ENCODE results near the gene B4GALT3.

Gene B4GALT3

DNA sequence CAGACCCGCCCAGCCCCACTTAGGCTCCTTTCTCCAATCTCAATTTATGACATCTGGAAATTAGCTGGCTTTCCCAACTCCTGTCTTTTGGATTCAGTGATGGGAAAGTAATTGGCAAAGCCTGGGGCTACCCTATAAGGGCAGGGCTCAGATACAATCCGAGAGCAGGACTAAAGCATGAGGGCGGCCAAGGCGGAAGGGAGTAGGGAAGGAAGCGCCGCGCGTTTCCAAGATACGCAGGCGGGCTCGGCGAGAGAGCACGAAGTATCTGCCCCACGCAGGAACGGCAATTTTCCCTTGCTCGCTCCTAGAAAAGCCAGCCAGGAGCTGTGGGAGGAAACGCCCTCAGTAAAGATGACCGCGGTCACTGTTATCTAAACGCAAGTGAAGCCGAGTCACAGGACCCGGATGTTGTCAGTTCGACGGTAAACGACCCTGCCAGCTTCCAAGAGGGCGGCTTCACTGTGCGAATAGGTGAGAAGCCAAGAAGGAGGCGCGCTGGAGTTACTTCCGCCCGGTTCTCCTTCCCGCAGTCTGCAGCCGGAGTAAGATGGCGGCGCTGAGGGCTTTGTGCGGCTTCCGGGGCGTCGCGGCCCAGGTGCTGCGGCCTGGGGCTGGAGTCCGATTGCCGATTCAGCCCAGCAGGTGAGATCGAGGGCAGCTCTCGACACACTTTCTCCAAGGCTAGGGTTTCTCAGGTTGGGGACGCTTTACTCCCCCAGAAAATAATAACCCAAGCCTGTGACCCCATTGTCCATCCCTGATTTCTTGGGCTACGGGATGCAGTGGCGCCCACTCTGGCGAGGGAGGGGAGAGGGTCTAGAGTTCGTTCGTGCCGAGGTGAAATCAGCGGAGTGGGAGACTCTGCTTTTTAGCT is 24.8 kb upstream of the B4GALT3 start, which contains the start of gene NDUFS2:
TSS of gene NDUFS2 (plus strand) at position 532 of the 877 bp plus-strand sequence. CDS start at position 551, 19 bp downstream.
- peak; percentile 99 for DNase-seq (ENCODE audit: low spot score)

DNA sequence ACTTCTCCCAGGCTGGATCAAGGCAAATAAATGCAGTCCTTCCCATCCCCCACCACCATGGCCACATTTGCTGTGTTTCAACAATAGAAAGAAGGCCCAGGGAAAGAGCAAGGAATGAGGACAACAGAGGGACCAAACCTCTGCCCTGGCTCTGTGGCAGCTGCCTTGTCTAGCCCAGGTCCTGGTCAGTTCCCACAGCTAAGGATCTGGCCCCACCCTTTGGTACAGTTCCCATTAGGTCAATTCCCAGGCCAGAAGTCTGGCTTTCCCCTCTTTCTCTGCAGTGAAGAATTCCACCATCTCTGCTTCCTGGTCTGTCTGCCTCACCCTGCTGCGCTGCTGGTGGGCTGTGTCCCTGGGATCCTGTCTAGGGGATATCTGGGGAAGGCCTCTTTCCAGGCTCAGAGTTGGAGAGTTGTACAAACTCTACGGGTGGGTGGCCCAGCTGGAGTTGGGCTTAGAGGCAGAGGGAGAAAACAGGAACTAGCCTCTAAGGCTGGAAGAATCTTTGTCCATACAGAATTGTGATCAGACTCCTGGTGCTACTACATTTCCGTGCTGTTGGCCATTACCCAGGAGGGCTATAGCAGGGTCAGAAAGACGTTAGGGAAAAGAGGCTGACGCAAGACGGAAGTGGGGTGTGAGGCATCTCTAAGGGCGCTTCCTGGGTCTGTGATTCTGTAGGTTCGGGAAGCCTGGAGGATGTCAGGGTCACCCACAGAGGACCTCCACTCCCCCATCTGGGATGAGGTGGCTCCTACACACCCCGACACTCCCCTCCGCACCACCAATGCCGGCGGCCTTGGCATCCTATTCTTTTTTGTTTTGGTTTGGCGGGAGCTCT is 23.9 kb upstream of the B4GALT3 start:
- DNase-seq (ENCODE audit: low spot score) = no peak

DNA sequence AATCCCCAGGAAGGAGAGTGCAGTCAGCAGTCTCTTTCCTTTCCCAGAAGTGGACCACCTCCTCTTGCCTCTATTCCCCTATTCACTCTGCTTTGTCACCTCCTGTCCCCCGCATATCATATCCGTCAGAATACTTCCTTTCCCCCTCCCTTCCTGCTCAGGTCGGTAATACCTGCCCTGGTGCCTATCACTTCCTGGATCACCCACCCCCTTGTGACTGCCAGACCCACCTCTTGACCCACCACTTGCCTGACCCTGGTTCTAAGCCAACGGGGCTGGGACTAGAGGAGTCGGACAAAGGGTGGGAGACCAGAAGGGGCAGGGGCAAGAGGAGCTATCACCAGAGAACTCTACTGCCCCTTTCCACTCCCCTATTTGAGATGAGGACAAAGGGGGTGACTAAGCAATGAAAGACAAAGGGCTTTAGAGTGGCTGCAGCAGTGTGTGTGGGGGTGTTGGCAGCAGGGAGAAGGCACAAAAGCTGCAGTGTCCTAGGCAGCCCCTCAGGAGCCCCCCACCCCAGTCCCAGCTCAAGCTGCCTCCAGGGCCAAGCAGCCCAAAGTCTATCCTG is 23.2 kb upstream of the B4GALT3 start:
- no peak for DNase-seq (ENCODE audit: low spot score)

DNA sequence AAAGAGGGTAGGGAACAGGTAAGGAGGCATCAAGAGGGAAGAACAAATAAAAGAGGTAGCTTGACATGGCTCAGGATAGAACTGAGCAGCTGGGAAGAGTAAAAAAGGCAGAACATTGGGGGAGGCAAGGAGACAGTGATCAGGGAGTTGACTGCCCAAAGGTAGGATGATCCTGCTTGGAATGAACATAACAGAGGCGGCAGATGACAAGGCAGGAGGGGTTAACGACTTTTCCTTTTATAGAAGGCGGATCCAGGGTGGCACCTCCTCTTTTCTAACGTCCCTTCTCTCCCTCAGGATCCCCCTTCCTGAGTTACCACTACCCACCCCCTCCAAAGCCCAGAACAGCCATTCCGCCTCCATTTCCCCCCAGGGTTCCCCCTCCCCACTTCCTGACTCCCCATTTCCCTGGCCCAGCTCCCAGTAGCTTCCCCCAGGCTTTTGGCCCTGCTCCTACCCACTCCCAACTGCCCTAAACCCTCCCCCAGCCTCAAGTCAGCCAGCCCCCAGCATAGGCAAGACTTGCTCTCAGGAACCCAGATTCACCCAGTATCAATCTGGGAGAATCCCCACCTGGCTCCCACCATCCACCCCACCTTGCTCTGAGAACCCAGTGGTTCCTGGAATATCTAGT is 22.3 kb upstream of the B4GALT3 start:
- no peak for DNase-seq (ENCODE audit: low spot score)

DNA sequence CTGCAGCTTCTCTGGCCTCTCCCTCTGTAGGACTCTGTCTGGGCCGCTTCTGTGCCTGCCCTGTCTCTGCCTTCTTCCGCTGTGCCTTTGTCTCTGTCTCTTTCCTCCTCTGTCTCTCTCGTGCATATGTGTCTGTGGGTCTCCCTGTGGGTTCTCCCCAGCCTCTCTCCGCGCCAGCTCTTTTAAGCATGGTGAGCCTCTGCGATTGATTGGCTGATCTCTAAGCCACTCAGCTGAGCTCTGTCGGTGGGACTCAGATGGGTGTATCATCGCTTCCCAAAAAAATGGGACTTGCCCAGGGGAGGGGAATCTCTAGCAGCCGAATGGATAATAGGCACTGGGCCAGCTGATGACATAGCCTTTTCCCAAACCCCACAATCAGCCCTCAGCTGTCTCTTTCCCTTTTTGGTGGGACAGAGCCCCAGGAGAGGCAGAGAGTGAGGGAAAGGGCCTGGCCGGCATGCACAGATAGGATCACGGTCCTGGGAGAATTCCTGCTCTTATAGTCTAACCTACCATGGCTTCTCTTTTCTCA is 21.7 kb upstream of the B4GALT3 start, which contains the start of gene ADAMTS4:
TSS of gene ADAMTS4 (minus strand) at position 158 of the 535 bp plus-strand sequence. CDS start 427 bp downstream, outside the sequence.
- DNase-seq (ENCODE audit: low spot score) = no peak

DNA sequence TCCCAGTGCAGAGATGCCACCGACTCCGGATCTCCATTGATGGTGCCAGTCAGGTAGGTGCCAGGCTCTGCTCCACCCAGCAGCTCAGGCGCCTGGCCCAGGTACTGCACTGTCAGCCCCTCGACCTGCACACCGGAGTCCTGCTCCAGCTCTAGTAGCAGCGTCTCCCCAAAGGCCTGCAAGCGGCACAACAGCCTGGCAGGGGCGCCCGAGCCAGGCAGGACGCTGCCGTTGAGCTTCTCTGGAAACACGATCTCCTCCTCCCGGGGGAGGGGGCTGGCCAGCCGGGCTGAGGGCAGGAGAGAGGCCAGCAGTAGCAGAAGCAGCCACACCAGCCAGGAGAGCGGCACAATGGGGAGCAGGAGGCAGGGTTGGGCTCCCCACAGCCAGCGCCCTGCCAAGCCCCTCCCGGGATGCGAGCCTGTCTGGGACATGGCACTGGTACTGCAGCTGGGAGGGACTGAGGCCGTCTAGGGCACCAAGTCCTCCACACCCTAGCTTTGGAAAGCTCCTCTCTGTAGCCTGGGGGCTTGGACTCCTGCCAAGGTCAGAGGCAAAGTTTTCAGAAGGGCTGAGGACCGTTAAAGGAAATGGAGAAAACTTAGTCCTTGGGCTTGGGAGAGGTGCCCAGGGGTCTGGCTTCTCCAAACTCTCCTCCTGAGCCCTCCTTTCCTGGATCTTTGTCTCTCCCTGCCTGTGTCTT is 21.0 kb upstream of the B4GALT3 start:
- no peak for DNase-seq (ENCODE audit: low spot score)

DNA sequence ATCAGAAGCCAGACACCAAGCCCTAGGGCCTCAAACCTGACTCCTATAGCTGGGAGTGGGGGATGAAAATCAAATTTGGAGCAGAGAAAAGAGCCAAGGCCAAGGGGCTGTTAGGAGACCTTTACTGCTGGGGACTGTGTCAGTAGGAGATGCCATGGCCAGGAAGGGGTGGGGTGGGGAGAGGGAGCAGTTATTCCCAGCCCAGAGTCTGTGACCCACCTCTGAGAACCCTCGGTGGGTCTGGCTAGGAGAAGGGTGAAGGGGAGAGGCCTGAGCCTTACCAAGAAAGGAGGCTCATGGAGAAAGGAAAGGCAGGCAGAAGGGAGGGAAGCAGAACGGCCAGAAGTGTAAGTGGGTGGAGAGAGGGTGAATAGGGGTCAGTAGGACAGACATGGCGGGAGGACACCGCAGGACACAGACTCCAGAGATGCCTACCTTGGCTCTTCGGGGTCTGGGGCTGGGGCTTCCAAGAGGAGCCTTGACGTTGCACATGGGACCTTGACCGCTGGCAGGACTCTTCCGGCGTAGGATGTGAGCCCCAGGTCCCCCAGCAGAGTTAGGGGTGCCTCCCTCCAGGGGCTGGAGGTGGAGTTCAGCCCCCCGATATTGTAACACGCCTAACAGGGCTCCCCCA is 20.4 kb upstream of the B4GALT3 start:
- no peak for DNase-seq (ENCODE audit: low spot score)

DNA sequence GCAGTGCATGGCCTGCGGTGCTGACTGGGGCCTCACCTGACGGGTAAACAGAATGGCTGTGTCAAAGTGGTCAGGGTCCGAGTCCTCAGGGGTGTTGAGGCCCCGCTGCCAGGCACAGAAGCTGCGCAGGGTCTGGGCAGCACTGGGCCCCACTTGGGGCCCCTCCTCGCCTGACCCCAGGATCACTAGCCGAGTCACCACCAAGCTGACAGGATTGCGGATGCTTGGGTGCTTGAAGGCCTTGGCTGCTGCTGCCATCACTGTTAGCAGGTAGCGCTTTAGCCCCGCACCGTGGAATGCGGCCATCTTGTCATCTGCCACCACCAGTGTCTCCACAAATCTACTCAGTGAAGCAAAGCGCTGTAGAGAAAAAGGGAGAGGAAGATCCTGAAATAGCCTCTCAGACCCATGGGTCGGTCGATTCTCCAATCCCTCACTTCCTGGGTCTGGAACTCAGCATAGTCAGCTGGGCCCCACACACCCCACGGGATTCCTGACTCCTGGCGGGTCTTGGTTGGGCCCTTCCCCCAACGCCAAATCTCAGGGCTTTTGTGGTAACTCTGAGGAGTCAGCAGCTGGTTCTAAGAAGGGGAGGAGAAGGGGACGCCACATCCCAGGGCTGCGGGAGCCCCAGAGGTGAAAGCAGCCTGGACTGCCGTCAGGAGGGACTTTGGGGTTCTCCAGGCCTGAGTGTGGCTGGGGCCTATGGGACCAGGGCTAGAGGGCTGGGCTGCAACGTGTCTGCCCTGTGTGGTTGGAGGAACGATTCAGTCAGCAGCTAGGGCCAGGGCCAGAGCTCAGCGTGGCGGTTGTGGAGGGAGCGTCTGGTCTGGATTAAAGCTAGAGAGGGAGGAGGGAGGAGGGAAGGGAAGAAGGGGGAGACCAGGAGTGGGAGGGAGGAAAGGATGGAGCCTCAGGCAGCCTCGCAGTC is 19.5 kb upstream of the B4GALT3 start:
- DNase-seq (ENCODE audit: low spot score) = no peak

DNA sequence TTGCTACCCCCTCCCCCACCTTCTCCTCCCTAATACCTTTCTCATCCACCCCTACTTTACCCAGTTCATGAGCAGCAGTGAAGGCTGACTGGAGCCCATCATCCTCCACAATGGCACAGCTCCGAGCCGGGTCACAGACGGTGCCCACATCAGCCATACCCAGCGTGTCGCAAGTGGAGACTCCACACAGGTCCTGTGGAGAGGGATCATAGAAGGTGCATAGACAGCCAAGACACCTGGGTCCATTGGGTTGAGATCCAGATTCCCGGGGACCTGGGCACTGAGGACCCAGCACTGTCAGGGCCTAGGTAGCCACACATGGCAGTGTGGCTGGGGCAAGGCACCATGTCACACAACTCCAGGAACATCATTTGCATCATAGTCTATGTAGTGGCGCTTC is 18.8 kb upstream of the B4GALT3 start:
- no peak for DNase-seq (ENCODE audit: low spot score)

DNA sequence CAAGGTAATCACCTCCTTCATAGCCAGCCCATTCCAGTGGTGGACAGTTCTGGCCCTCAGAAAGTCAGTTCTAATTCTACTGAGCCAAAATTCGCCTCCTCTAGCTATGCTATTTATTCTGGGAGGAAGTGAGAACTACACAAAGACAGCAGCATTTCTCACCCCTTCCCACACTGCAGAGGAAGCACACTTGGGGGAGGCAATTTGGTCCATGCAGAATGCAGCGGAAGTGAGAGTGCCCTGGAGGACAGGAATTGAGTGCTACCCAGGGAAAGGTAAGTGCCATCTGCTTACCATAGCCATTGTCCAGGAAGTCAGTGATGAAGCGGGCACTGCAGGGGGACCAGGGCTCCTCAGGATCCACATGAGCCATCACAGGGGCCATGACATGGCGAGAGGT is 17.9 kb upstream of the B4GALT3 start:
- DNase-seq (ENCODE audit: low spot score) = no peak

DNA sequence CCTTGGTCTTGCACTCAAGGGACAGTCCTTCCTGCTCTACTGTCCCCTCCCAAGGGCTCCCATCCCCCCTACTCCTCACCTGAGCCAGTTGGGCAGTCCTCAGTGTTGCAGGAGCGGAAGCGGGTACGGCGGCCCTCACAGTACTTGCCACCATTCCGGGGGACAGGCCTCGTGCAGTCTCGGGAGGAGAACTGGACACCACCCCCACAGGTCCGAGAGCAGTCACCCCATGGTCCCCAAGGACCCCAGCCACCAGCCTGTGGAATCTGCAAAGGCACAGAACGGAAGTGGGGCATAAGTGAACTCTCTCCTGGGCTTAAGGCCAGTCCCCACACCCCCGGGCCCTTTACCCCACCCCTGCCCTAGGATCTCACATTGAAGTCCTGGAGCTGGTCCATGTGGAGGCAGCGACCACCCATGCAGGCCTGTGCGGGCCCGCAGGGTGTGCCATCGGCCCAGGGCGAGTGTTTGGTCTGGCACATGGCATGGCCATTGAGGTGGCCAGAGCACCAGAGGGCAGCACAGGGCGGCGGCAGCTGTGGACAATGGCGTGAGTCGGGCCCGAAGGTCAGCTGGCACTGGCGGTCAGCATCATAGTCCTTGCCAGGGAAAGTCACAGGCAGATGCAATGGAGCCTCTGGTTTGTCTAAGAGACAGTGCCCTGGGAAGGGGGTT is 16.4 kb upstream of the B4GALT3 start:
- DNase-seq (ENCODE audit: low spot score) = no peak

DNA sequence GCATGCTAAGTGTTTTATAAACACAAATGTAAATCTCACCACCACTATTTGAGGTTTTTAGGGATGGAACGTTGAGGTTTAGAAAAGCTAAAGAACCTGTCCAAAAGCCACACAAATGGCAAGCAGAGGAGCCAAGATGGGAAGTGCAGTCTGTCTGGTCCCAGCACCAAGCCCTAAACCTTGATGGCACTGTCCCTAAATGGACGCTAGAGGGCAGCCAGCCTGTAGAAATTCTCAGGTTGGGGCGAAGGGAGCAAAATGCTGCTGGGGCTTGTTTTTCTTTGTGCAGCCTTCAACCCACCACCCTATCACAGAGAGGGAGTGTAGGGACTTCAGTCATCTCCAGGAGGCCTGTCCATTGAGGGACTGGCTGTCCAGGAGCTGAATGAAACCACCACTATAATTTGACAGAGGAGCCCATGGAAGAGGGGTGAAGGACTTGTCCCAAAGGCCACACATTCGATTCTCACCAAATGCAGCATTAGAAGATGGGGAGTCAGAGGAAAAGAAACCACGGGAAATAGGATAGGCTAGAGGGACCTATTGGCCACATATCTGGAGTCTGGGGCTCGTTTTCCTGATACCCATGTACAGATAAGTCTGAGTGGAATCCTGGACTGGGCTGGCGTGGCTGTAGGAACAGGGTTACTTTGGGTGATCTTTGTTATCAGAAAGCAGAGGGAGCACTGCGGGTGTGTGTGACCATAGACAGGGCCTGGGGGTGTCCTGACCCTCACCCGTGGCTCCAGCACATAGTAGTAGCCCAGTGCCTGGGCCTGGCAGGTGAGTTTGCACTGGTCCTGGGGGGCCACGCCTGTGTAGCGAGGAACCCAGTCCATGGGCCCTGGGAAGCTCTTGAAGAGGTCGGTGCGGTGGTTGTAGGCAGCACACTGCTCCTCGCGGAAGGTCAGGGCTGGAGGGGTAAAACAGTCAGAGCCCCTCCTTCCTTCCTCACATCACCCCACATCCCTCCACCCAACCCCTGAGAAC is 15.5 kb upstream of the B4GALT3 start:
- peak; percentile 84 for DNase-seq (ENCODE audit: low spot score)

DNA sequence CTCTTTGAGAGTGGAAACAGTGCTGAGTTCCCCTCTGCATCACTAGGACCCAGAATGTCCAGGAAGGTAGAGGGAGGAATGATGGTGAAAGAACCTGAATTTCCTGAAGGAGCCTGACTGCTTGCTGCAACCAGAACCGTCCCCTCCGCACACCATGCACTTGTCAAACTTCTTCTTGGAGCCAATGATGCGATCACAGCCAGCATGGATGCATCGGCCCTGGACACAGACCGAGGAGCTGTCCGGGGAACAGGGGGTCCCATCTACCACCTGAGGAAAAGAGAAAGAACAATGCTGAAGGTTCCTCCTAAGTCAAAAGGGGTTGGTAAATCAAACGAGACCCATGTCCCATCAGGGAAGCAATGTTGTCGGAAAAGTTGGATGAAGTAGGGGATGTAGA is 14.7 kb upstream of the B4GALT3 start:
- DNase-seq (ENCODE audit: low spot score) = no peak

DNA sequence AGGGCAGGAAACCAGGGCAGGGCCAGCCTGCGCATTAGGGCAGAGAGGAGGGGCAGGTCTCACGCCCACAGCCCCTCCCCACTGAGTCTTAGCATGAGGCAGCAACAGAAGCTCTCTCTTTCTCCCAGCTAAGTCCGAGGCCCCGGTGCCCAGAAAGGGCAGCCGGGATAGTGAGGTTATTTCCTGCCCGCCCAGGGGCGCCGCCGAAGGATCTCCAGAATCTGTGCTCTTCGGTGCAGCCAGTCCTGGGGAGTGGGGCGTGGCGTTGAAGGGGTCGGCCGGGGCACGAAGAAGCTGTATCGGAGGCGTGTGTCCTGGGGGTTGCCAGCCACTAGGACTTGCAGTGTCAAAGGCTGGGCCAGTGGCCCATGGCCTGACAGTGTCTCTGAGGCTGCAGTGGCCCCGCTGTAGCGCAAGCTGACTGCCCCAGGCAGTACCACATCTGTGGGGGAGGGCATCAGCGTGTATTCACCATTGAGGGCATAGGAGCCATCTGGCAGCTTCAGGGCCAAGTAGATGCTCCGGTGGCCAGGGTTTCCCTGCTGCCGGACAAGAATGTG is 13.7 kb upstream of the B4GALT3 start:
- DNase-seq (ENCODE audit: low spot score) = no peak

DNA sequence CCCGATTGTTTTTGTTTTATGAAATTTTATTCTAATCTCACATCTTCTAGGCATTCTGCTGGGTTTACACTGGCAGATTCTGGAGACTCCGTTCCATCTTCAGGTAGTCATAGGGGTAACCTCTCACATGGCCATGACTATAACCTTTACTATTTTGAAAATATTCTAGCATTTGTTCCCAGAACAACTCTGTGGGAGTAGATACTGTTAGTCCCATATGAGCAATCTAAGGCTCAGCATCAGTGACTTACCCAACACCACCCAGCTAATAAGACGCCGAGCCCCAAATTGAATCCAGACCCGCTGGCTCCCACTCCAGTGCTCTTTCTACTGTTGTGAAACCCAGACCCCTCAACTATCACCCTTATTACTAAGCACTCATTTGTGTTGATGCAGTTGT is 11.7 kb upstream of the B4GALT3 start:
- no peak for DNase-seq (ENCODE audit: low spot score)

DNA sequence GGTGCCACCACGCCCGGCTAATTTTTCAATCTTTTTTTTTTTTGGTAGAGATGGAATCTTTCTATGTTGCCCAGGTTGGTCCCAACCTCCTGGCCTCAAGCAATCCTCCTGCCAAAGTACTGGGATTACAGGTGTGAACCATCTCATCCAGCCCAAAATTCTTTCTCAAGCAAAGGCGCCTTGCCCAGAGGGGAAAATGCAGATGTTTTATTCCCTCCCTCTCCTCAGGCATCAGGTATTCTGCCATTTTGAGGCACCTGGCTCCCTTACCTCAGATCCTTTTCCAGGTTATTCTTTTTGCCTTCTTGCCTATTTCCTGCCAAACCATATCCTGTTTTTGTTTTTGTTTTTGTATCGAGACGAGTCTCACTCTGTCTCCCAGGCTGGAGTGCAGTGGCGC is 11.1 kb upstream of the B4GALT3 start:
- DNase-seq (ENCODE audit: low spot score) = no peak

DNA sequence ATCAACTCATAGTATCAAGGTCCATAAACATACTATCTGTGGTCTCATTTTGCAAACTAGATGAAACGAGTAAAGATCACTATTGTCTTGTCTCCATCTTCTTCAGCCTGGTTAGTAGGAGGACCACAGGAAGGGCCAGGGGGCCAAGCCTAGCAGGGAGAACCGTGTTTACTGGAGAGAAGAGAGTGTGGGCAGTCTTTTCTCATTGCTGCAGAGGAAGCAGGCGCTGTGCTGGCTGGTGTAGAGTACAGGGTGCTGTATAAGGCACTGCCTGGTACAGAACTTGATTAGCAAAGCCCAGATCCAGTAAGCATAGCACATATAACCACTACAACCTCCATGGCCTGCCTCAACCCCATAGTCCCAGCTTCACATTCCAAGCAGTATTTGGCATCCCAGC is 10.0 kb upstream of the B4GALT3 start:
- DNase-seq (ENCODE audit: low spot score) = no peak
